ENCODE results near the gene SGIP1. TPM values are rescaled to one million over a fixed set of nuclear protein-coding genes. Genes with fewer than 3 reads are reported as not detected.

The SGIP1 gene
- total RNA-seq, 1 experiment from 2014 or later = not detected

DNA sequence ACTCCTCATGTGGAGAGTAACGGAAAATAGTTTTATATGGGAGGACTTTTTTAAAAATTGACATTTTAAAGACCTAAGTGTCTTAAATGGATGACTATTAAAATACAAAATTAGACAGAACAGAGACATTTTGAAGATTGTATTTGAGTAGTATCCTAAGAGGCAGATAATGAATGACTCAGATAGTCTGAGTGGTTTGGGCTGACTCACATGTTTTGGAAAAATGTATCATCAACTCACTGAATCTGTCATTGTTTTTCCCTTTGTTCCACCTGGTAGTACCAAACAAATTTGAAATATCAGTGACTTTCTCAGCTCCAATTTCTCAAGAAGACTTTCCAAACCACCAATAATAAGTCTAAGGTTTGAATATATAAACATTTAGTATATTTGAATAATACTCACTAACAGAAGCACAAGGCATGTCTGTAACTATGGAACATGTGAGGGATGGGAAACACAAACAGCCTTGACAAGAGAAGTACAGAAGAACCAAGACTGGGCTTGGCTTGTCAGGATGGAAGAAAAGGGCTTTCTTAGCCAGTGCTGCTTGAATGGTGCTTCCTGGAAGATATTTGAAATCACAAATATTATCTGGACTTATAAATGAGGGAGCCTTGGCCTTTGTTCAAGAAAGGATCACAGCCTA lies 90.6 kb downstream of the SGIP1 start:
- no TSS peak for BruUV-seq (replicated peaks)
- intact Hi-C loops (cut with micrococcal nuclease; ENCODE audit: unreplicated experiment) = no loop called here
- ChIA-PET CTCF (no interaction called here), POLR2A (no interaction called here)
- no peaks in the 10 kb centered on the region for H3K4me1 ChIP-seq
- no peak overlapping the region for H3K4me3 Mint-ChIP-seq (ENCODE audit: unreplicated experiment)
- TF ChIP-seq, protein P1, sequence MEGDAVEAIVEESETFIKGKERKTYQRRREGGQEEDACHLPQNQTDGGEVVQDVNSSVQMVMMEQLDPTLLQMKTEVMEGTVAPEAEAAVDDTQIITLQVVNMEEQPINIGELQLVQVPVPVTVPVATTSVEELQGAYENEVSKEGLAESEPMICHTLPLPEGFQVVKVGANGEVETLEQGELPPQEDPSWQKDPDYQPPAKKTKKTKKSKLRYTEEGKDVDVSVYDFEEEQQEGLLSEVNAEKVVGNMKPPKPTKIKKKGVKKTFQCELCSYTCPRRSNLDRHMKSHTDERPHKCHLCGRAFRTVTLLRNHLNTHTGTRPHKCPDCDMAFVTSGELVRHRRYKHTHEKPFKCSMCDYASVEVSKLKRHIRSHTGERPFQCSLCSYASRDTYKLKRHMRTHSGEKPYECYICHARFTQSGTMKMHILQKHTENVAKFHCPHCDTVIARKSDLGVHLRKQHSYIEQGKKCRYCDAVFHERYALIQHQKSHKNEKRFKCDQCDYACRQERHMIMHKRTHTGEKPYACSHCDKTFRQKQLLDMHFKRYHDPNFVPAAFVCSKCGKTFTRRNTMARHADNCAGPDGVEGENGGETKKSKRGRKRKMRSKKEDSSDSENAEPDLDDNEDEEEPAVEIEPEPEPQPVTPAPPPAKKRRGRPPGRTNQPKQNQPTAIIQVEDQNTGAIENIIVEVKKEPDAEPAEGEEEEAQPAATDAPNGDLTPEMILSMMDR (IDR thresholded peaks at IDR 0.05; ENCODE audit: insufficient read depth in 1 of 2, low read depth in 1 of 2, low read length in 1 of 2, severe bottlenecking in 1 of 2, unreplicated experiment in 1 of 2) = no peak
- no peak for DNase-seq
- H3K27me3 Mint-ChIP-seq (ENCODE audit: insufficient read depth, unreplicated experiment) = no peaks in the 10 kb centered on the region
- H3K27me3 ChIP-seq (replicated peaks; ENCODE audit: control insufficient read depth, insufficient read depth, low read length) = no peaks in the 10 kb centered on the region
- H3K4me1 Mint-ChIP-seq (ENCODE audit: low read depth, unreplicated experiment) = no peaks in the 10 kb centered on the region
- H3K27ac Mint-ChIP-seq (ENCODE audit: unreplicated experiment) = no peak overlapping the region
- no peak overlapping the region for H3K4me3 ChIP-seq (ENCODE audit: low read depth, low read length)
- no peaks in the 10 kb centered on the region for H3K36me3 Mint-ChIP-seq (ENCODE audit: insufficient read depth, unreplicated experiment)
- no peaks in the 10 kb centered on the region for H3K9me3 ChIP-seq
- H3K9me3 Mint-ChIP-seq (ENCODE audit: unreplicated experiment) = no peaks in the 10 kb centered on the region
- H3K36me3 ChIP-seq (ENCODE audit: control insufficient read depth, insufficient read depth, low read length) = no peaks in the 10 kb centered on the region

DNA sequence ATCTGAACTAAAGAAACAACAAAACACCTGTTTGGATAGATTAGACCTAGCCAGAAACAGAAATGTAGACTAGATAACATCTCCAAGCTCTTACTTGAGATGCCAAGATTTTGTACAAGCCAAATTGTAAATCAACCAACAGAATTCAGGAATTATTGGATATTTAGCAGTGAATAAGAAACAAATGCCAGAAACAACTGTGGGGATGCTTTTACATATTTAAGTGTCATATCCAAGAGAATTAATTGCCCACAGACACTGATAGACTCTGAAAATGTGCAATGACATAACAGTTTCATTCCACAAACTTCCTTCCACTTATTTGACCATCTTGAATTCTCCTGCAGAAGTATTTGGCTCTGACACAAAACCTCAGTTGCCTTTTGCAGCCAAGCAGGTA lies 92.3 kb downstream of the SGIP1 start:
- ChIA-PET CTCF (no interaction called here), POLR2A (no interaction called here)
- no peaks in the 10 kb centered on the region for H3K36me3 Mint-ChIP-seq (ENCODE audit: insufficient read depth, unreplicated experiment)
- no peak overlapping the region for H3K4me3 Mint-ChIP-seq (ENCODE audit: unreplicated experiment)
- Histone ChIP-seq H3K27me3 (replicated peaks; ENCODE audit: control insufficient read depth, insufficient read depth, low read length) (no peaks in the 10 kb centered on the region), H3K36me3 (ENCODE audit: control insufficient read depth, insufficient read depth, low read length) (no peaks in the 10 kb centered on the region), H3K4me3 (ENCODE audit: low read depth, low read length) (no peak overlapping the region), H3K9me3 (no peaks in the 10 kb centered on the region), H3K4me1 (no peaks in the 10 kb centered on the region)
- intact Hi-C loops (cut with micrococcal nuclease; ENCODE audit: unreplicated experiment) = no loop called here
- DNase-seq = no peak
- TF ChIP-seq, protein P1 (IDR thresholded peaks at IDR 0.05; ENCODE audit: insufficient read depth in 1 of 2, low read depth in 1 of 2, low read length in 1 of 2, severe bottlenecking in 1 of 2, unreplicated experiment in 1 of 2) = no peak
- H3K27me3 Mint-ChIP-seq (ENCODE audit: insufficient read depth, unreplicated experiment) = no peaks in the 10 kb centered on the region
- no peaks in the 10 kb centered on the region for H3K9me3 Mint-ChIP-seq (ENCODE audit: unreplicated experiment)
- BruUV-seq (replicated peaks) = no TSS peak
- no peak overlapping the region for H3K27ac Mint-ChIP-seq (ENCODE audit: unreplicated experiment)
- H3K4me1 Mint-ChIP-seq (ENCODE audit: low read depth, unreplicated experiment) = no peaks in the 10 kb centered on the region

DNA sequence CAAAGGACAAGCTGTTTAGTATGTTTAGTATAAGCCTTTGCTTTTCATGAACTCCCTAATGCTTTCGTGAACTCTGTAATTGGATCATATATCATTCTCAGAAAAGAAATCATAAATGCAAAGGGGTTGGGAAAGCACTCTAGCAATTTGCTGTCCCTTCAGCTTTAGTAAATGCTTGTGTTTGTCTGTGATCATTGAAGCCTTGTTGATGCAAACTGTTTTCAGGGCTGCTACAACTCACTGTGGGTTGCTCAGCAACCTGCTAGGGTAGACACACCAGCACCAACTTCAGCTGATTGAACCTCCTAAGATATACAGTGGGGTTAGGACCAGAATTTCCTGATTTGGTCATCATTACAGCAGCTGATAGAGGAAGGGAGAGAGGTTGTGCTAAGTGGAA lies 95.0 kb downstream of the SGIP1 start:
- Histone ChIP-seq H3K4me3 (ENCODE audit: low read depth, low read length) (no peak overlapping the region), H3K4me1 (no peaks in the 10 kb centered on the region), H3K27me3 (replicated peaks; ENCODE audit: control insufficient read depth, insufficient read depth, low read length) (no peaks in the 10 kb centered on the region), H3K36me3 (ENCODE audit: control insufficient read depth, insufficient read depth, low read length) (no peaks in the 10 kb centered on the region), H3K9me3 (no peaks in the 10 kb centered on the region)
- Mint-ChIP-seq H3K27me3 (ENCODE audit: insufficient read depth, unreplicated experiment) (no peaks in the 10 kb centered on the region), H3K36me3 (ENCODE audit: insufficient read depth, unreplicated experiment) (no peaks in the 10 kb centered on the region), H3K4me1 (ENCODE audit: low read depth, unreplicated experiment) (no peaks in the 10 kb centered on the region), H3K4me3 (ENCODE audit: unreplicated experiment) (no peak overlapping the region), H3K27ac (ENCODE audit: unreplicated experiment) (no peak overlapping the region), H3K9me3 (ENCODE audit: unreplicated experiment) (no peaks in the 10 kb centered on the region)
- ChIA-PET CTCF (no interaction called here), POLR2A (no interaction called here)
- no peak for DNase-seq
- intact Hi-C loops (cut with micrococcal nuclease; ENCODE audit: unreplicated experiment) = no loop called here
- BruUV-seq (replicated peaks) = no TSS peak
- TF ChIP-seq, protein P1 (IDR thresholded peaks at IDR 0.05; ENCODE audit: insufficient read depth in 1 of 2, low read depth in 1 of 2, low read length in 1 of 2, severe bottlenecking in 1 of 2, unreplicated experiment in 1 of 2) = no peak

All from Caco-2 (cell line).